Middle frontal gyrus (tissue), 1 donor: Measurements from ENCODE around the gene UBE2E2.

Experiments used
- DNase-seq: peaks from one replicate; pipeline ENCODE4 v3.0.0-alpha.2; 2015; ENCODE audit warnings: low spot score; ENCODE audit errors: extremely low spot score

UBE2E2 gene

DNA sequence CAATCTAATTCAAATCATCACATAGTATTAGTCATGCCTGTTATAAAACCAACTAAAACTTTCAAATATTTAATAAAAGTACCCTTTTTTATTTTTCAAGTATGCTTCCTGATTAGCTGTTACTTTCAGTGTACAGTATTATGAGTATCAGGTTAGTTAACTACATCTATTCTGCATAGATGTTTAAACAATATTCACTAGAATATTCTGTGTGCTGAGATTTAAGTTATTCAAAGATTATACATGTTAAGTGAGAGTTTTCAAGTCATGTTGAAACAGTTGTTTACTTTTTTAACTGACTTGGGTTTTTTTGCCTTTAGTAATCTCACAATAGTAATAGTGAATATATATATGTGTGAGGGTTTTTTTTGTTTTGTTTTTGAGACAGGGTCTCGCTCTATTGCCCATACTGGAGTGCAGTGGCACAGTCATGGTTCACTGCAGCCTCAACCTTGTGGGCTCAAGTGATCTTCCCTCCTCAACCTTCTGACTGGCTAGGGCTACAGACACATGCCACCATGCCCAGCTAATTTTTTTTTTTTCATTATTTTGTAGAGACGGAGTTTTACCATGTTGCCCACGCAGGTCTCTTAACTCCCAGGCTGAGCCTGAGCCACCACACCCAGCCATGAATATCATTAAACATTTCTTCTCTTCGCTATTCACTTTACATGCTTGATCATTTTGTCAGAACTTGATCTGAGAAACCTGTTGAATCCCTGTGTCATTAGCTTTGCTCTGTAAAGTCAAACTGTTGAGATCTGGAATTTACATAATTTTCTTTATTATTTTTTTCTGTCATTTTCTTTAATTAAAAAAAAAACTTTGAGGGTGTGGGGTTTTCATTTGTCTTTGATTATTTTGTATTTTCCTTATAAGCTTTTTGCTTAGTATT, 316.4 kb downstream of the UBE2E2 start:
- DNase-seq: no peak

DNA sequence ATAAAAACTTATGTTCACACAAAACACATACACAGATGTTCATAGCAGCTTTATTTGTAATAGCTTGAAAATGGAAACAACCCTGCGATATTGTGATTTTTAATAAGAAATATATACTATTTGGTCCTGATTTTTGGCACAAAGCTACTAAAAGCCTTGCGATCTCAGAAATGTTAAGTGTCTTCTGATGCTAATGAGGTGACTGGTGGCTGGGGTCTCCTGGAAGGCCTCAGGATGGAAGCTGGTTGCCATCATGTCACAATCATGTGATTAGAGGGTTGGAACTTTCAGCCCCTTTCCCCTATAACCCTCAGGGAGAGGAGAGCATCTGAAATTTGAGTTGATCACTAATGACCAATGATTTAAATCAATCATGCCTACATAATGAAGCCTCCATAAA, 324.2 kb downstream of the UBE2E2 start:
- DNase-seq: no peak

DNA sequence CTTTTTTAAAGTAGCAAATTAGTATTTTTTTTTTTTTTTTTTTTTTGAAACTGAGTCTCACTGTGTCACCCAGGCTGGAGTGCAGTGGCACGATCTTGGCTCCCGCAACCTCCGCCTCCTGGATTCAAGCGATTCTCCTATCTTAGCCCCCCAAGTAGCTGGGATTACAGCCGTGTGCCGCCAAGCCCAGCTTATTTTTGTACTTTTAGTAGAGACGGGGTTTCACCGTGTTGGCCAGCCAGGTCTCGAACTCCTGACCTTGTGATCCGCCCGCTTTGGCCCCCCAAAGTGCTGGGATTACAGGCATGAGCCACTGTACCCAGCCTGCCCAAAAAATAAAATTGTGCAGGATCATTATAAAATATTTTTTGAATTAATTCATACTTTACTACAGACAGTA, 330.5 kb downstream of the UBE2E2 start:
- no peak for DNase-seq

DNA sequence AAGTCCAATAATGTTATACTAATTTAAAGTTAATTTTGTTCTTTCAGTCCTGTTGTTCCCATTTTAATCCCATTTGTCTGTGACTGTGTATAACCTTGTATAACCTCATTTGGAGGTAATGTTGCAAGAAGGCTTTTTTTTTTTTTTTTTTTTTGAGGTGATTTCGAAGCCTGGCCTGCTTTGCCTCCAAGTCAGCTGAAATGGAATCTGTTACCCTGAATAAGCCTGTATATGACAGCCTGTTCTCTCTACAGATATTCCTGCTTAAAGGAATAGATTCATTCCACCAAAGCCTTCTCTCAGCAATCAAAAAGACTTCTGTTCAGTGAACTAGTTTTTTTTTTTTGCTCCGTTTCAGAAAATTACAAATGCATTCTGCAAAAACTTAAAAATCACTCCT, 330.9 kb downstream of the UBE2E2 start:
- no peak for DNase-seq

DNA sequence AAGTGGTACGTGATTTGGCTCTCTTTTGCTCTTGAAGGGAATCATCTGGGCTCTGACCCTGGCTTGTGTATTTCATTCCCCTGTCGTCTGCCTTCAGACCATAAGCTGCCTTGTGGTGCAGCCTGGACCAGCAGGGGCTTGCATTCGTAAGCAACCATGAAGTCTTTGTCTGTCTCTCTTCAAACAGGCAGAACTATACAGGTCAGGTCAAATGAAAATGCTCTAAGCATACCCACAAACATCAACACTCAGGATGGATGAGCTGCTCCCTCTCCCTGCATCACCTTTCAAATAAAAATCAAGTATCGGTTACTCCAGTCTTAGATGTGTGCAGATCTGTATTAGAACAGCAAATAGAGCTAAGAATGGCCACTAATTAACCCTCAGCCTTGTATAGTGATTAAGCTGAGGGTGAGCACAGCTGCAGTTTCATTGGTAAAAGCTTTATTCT, 334.0 kb downstream of the UBE2E2 start:
- DNase-seq: no peak

DNA sequence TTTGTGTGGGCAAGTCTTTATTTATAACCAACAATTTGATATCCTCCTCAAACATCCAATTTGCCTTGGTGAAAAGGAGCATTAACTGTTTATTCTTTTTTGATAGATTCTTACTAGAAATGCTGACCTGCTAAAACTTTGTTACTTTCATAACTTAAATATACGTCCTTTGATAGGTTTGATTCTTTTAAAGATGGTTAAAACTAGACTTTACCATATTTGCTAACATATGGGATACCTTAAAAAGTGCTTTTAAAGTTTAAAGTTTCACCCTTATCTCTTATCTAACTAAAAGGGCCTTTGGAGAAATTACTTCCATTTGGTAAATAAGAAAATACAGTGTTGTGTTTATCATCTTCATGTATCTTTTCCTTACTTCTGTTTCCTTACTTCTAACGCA, 336.1 kb downstream of the UBE2E2 start:
- no peak for DNase-seq

DNA sequence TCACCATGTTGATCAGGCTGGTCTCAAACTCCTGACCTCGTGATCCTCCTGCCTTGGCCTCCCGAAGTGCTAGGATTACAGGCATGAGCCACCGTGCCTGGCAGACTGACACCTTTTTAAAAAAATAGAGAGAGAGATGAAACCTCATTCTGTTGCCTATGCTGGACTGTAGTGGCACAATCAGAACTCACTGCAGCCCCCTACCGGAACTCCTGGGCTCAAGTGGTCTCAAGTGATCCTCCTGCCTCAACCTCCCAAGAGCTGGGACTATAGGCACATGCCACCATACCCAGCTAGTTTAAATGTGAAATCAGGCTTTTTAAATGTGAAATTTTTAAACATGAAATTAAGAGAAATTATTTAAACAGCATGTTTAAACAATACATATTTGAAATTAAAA, 337.5 kb downstream of the UBE2E2 start:
- DNase-seq: no peak

DNA sequence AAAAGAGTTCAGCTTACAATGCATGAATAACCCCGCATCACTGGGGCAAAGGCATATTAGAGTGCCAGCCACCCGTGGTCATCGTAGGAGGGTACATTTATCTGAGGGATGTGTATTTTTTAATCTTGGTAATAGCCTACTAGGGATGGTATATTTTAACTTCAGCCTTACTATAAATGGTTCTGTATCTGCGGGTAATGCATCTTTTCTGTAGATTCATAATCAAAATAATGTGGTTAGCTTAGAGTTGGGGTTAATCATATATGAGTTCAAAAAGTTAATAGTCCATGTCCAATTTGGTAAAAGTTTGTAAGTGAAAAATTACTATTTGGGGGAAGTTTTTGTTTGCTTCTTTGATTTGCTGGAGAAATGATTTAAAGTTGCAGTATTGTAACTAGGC, 339.0 kb downstream of the UBE2E2 start:
- DNase-seq: no peak

DNA sequence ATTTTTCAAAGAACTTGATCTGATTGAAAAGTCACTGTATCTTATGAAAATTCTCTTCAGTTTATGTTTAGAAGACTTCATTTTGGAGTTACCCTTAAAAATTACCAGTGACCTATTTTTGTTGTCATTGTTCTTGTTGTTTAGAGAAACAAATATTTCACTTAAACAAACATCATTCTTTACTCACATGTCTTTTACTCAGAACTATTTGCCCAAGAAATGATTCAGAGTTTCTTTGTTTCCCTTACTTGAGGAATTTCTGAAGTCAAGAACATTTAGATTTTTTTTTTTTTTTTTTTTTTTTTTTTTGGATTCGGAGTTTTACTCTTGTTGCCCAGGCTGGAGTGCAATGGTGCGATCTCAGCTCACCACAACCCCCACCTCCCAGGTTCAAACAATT, 343.1 kb downstream of the UBE2E2 start:
- DNase-seq: no peak

DNA sequence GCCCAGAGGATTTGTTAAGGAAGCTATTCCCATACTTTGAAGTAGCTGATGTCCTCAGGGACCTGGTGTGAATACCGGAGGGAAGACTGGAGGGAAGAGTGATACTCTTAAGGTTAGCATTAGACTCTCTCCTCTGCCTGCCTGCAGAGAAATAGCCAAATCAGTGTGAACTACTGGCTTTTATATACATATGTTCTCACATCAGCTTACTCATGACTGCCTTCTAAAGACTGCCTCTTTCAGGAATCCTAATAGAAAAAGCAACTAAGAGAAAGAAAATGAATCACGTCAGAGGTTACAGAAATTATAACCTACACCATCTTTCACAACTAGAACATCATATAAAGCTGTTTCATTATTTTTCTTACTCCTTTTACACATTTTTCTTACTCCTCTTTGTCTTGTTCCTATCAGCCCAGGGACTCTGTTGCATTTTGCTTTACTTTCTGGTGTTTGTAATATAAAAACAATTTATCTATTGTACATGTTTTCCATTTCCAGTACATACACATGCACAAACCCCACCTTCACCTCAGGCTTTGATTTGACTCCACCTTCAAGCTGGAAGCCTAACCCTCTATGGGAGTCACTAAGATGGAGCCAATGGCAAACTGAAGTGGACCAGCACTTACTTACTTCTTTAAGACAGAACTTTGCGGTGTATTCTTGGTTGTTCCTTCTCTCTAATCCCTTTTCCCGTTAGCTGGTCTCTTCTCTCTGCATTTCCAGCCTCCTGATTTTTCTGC, 345.0 kb downstream of the UBE2E2 start:
- DNase-seq: no peak

DNA sequence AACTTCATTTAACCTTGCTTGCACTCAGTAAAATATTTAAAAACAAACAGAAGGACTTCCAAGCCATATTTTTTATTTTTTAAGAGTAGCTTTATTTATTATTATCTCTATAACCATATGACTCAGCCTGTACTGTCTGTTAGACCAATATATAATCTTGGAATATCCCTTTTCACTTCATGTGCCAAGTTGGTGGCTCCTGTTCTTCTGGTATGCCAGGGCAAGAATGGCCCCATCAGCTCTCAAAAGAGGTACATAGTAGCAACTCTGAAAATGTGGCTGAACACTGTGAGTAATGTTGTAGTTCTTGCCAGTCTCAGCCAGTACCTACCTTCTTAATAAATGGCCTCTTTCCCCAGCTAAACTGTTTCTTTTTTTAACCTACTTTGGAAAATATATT, 345.6 kb downstream of the UBE2E2 start:
- DNase-seq: no peak

DNA sequence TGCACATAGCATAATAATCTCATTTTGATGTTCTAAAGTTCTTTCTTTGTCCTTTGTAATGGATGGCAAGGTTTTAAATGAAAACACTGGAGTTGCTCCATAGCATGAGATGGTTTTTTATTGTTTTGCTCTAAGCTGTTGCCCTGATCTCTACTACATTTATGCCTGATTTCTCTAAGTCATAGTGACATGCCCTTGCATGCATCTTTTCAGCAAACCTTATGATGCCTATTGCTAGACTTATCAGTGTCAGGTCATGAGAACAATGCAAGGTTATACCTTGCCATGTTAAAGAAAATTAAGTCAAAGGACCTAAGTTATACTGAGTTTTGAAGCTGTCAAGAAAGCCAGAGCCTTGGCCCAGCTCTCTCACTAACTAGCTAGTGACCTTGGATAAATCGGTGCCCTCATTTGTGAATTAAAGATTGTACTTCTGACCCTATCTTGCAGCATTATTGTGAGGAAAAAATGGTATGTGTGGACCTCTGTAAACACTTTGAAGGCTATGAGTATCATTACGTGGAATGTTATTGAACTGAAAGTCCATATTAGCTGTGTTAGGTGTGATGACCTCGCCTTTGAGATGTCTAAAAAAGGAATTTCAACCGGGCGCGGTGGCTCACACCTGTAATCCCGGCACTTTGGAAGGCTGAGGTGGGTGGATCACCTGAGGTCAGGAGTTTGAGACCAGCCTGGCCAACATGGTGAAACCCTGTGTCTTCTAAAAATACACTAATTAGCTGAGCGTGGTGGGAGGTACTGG, 346.2 kb downstream of the UBE2E2 start:
- no peak for DNase-seq

DNA sequence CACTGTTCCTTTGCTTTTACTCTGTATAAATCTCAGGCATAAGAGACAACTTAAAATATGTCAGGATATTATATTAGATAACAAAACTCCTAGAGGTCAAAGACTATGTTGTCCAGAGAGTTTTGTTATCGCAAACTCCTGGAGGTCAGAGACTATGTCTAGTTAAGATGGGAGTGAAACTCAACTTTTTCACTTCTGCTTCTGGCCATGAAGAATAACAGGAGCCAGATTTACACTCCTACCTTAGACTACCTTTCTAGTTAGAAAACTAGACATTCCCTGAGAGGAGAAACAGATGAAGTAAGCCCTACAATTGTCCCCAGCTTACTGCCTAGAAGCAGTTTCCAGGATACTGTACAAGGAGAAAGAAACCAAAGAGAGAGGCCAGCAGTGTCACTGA, 347.3 kb downstream of the UBE2E2 start:
- no peak for DNase-seq

DNA sequence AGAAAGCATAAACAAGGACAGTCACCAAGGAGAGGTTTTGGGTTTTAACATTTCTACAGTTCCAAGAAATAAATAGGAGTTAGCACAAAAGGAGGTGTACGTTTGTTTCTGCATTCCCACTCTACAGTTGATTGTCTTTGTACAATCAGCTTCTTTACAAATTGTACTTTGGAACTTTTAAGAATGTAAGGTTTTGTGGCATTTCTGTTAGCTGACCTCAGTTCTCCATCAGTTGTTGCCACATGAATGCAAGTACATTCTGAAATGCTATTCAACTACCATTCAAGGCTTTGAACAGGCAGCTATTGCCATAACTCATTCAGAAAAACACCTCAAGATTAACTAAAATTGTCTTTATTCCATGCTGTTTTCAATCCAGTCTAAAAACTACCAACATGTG, 349.4 kb downstream of the UBE2E2 start:
- DNase-seq: no peak

DNA sequence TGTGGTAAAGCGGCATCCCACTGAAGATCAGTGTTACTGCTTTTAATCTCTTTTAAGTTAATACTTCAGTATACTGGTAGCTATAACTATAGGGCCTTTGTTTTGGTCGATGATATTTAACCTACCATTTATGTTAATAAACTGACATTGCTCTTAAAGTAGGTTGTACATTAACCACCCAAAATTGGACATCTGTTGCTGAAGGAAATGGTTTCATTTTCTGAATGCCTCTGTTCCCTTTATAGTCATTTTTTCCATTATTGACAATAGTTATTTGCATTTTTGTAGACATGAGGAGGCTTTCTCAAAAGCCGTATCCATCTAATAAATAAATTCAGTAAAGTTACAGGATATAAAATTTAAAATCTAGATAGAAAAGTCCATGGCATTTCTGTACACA, 350.2 kb downstream of the UBE2E2 start:
- no peak for DNase-seq

DNA sequence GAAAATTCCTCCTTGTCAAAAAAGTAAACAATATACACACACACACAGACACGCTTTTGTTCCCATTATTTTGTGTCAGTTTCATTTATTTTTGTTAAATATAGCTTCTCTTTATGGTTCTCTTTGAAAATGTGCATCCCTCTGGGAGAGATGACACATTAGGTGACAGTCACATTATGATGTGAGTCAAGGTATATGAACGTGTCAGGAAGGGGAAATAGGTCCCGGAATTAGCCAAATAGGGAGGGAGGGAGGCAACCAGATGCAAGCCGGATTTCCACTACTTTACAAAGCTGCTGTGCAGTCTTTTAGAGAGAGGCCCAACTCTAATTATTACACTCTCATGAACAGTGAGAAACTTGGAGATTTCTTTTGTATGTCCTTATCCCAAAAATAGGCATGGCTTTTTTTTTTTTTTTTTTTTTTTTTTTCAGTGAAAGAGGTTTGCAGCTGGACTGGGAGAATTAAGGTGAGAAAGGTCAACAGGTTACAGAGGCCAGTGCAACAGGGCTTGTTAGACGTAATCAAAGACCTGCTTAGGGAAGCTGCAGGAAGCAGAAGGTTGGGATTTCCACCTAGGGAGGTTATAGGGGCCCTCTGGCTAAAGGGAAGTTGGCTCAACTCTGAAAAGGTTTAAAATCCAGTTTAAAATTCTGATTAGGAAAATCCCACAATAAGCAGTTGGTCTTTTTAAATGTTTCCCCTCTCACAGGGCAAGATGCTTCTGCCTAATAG, 362.1 kb downstream of the UBE2E2 start:
- no peak for DNase-seq

DNA sequence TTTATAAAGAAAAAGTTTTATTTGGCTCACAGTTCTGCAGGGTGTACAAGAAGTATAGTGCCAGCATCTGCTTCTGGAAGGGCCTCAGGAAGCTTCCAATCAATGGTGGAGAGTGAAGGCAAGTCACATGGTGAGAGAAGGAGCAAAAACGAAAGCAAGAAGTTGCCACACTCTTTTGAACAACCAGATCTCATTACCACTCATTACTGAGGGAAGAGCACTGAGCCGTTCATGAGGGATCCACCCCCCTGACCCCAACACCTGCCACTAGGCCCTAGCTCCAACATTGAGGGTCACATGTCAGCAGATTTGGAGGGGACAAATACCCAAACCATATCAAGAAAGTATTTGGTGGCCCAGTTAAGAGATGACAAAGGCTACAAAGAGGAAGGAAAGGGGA, 363.4 kb downstream of the UBE2E2 start:
- no peak for DNase-seq

DNA sequence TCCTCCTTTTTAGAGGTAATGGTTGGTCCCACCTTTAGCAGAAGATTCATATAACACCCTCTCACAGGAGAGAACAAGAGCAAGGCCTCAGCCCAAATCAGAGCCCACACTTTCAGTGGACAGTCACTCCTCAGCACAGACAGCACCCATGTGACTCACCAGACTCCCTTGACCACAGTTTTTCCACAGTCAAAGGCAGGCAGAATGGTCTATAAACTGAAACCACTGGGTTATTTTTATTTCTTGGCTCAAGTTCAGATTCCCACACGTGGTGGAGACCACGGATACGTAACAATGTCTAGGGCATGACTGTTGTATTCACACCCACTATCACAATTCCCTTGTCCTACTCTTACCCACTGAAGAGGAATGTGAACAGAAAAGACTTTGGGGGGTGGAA, 364.8 kb downstream of the UBE2E2 start:
- no peak for DNase-seq

DNA sequence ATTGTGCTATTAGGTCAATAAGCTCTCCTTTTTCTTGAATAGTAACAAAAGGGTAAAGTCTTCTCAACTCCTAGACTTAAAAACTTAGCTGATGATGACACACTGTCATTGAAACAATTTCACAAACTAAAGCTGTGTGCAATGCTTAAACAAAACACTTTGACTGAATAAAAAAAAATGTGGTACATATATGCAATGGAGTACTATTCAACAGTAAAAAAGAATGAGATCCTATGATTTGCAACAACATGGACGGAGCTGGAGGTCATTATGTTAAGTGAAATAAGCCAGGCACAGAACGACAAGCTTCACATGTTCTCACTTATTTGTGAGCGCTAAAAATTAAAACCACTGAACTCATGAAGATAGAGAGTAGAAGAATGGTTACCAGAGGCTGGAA, 370.7 kb downstream of the UBE2E2 start:
- no peak for DNase-seq

DNA sequence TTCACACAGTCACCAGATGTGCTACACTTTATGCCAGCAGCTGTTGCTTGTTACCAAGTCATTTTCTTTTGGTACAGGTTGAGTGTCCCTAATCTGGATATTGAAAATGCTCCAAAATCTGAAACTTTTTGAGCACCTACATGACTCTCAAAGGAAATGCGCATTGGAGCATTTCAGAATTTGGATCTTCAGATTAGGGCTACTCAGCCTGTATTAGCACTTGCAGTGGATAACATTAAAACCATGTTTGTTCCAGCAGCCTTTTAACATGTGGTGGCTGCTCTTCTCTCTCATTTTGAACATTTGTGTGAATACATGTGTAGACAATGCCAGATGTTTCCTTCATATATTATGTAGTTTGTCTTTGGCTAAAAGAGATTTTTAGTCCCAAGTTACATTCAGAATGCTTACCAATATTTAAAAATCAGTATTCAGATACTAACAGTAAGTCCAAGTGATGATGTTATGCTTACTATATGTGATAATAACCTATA, 371.7 kb downstream of the UBE2E2 start:
- no peak for DNase-seq

DNA sequence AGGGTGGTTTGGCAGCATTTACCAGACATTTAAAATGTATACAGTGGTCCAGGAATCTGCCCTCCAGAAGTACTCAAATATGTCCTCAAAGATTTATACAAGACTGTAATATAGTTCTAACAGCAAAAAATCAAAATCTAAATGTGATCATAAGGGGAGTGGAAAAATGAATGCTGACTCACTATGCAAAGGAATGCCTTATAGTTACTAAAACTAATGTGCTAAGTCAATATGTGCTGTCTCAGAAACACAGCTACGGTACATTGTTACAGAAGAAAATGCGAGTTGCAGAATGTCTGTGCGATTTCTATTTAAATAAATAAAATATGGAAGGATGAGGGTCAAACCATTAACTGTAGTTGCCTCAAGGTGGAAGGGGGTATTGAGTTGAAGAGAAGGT, 372.6 kb downstream of the UBE2E2 start:
- no peak for DNase-seq
